GM19099 (cell line): ENCODE measurements around the gene ROS1.

Experiments
- POLR2A ChIP-seq: IDR thresholded peaks from 3 replicates; pipeline ENCODE4 v1.6.1; 2011; ENCODE audit warnings: low read depth; ENCODE audit not compliant: insufficient read length; ENCODE audit errors: extremely low read depth

Gene ROS1

GRCh38 chr6:117272032-117272866 is 153.5 kb downstream of the ROS1 start:
- no peak for TF ChIP-seq POLR2A

GRCh38 chr6:117270843-117271507 is 154.8 kb downstream of the ROS1 start:
- no peak for TF ChIP-seq POLR2A

GRCh38 chr6:117270055-117270842 is 155.5 kb downstream of the ROS1 start:
- TF ChIP-seq POLR2A = no peak

DNA sequence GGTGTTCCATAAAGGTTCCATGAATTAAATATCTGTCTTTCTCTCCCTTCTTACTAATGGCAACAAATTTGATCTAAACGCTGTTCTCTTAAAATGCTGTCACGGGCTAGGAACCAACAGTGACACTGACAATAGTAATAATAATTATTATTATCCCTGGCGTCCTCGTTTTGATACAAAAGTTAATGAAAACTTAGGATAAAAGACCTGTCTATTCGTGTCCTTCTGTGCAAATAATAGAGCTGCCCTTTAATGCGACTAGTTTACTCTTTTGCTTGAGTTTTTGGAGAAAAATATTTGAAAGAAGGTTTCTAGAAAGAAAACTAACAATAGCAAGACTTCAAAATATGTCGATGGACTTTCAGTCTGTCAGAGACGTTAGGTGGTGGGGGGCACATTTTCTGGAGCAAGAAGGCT is 156.1 kb downstream of the ROS1 start:
- no peak for TF ChIP-seq POLR2A

DNA sequence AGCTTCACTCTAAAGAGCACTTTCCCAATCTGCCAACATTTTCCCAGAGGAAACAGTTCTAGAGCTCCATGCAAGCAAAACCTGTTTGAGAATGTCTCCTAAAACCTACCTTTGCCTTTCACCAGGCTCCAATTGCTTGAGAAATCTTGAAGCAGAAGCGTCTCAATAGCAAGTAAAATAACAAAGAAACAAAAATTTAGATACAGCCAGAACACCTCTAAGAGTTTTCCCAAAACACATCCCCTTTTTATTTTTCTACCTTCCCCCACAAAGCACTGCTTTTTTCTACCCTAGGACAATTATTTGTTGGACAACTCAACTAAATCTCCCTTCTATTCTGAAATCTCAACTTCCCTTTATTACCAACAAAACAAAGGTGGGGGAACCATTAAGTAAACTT is 156.8 kb downstream of the ROS1 start:
- TF ChIP-seq POLR2A = no peak

DNA sequence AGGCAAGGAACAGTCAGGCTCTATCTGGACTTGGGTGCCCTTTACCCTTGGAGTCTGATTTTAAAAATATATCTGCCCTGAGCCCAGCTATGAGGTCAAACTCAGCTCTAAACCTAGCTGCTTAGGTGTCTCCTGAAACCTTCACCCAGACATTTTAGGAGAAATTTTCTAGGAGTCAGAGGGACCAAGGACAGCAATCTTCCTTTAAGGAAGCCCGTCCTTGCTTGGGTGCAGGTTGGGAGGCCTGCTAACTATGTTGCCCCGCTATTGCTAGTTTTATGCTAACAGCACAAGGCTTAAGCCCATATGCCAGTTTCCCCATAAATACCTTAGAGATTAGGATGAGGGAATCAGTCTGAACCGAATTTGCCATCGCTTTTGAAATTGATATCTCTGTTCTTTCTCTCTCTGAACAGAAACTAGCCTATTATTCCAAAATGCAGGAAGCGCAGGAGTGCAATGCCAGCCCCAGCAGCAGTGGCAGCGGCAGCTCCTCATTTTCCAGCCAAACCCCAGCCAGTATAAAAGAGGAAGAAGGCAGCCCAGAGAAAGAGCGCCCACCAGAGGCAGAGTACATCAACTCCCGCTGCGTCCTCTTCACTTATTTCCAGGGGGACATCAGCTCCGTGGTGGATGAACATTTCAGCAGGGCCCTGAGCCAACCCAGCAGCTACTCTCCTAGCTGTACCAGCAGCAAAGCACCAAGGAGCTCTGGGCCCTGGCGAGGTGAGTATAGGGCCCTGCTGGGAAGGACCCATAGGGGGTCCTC is 157.8 kb downstream of the ROS1 start:
- no peak for TF ChIP-seq POLR2A

DNA sequence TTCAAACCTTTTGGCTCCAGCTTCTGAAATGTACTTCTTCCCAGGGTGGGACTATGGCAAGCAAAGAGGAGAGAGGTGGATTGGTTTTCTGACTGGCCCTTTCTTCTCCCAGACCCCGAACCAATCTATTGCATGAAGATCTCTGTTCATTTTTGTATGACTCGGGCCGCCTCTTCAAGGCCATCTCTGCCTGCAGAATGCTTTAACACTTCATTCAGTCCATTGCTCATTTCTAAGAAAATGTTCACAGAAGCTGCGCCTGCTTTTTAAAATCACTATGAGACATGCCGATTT is 158.7 kb downstream of the ROS1 start:
- TF ChIP-seq POLR2A = no peak

DNA sequence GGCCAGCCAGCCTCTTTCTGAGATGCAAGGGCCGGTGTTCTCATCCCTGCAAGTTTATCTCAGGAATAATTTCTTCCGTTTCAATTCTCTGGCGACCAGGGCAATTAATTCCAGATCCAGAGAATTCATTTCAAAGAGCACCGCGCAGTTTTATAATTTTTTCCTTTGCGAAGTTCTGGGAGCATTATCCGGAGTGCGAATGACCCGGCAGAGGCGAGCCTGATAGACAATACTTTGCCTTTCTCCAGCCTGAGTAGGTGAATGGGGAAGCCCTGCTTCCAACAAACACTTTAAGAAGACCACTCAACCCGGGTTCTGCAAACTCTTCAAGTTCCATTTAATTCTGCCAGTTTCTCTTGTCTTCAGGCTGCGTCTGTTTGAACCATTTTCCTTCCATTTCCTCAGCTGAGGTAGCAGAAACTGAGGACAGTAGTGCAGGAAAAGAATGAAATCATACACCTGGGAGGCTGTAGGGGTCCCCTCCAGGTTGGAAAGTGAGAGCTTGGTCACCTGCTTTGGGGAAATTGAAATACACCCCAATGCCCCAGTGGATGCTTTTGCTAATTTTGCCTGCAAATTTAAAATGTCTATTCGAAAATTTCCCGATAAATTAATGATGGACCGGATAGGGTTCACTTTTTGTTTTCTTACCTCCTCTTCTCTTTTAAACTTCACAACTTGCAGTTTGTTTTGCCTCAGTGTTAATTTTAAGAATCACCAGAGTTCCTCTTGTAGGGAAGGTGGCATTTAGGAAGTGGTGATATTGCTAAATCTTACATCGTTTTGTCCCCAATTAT is 159.3 kb downstream of the ROS1 start:
- TF ChIP-seq POLR2A = no peak

- TF ChIP-seq POLR2A = no peak
These were observed 160.1 kb downstream of the ROS1 start, which contains the start of gene VGLL2 for GRCh38 chr6:117265410-117266256. Gene VGLL2 (plus strand): TSS chr6:117265558. CDS start chr6:117265764, 206 bp downstream.

- no peak for TF ChIP-seq POLR2A
These were observed 160.9 kb downstream of the ROS1 start for GRCh38 chr6:117264692-117265409.

DNA sequence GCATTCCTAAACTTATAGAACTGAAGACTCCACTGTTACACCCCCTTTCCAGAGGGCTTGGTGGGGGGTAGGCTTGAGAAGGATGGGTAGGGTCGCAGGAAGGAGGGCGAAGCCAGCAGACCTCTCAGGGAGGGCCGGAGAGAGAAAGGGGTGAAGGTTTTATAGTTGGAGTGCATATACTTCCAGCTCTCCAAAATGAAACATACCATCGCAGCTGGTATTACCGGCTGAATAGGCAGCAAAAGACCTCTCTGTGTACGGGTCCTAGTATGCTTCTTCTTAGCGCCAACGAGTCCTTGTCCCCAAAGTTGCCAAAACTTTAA is 161.4 kb downstream of the ROS1 start:
- TF ChIP-seq POLR2A = no peak

- TF ChIP-seq POLR2A = no peak
These were observed 162.3 kb downstream of the ROS1 start for GRCh38 chr6:117263353-117263927.
